Peyer's patch (tissue), 4 donors: ENCODE data around the gene ALG11. TPM values are rescaled to one million over a fixed set of nuclear protein-coding genes. Genes with fewer than 3 reads are reported as not detected.

ENCODE experiments used
- DNase-seq, 3 donors: peaks; one replicate each; pipeline ENCODE4 v3.0.0-alpha.2; 2017 to 2019
- H3K27ac ChIP-seq, 4 donors: fragments of 200-600 bp; sonication (generic); one replicate each; pipeline ENCODE4 v1.5.1; 2016 to 2019
- H3K27me3 ChIP-seq, 2 donors: fragments of 200-600 bp; sonication (generic); one replicate each; pipeline ENCODE4 v1.5.1; 2019
- H3K36me3 ChIP-seq, 3 donors: fragments of 200-600 bp; sonication (generic); one replicate each; pipeline ENCODE4 v1.5.1; 2016 to 2019
- H3K4me1 ChIP-seq, 4 donors: fragments of 200-600 bp; sonication (generic); one replicate each; pipeline ENCODE4 v1.5.1; 2016 to 2019
- H3K4me3 ChIP-seq, 4 donors: fragments of 200-600 bp; sonication (generic); 1 replicate in 3 of 4; 2 replicates in 1 of 4; pipeline ENCODE4 v1.5.1; 2016 to 2019; ENCODE audit warnings: mild to moderate bottlenecking in 1 of 4
- H3K9me3 ChIP-seq, 4 donors: fragments of 200-600 bp; sonication (generic); one replicate each; pipeline ENCODE4 v1.5.1; 2016 to 2019; ENCODE audit warnings: mild to moderate bottlenecking in 1 of 4
- POLR2A ChIP-seq, 2 donors: fragments of 450-650 bp; IDR thresholded peaks; one replicate each; pipeline ENCODE4 v1.5.1; 2017; ENCODE audit warnings: antibody characterized with exemption in 2 of 2, mild to moderate bottlenecking in 2 of 2, moderate library complexity in 2 of 2
- total RNA-seq, 4 donors: library from RNA; depleted of rRNA; stranded (reverse); fragments of >200 nt; gene quantifications; one replicate each; pipeline ENCODE4 v1.1.0, GENCODE V29; 2016
- TF ChIP-seq, protein P1 (sequence below), 6 experiments: fragments of 450-650 bp in 4 of 6; fragments of 200-600 bp in 2 of 6; sonication (generic) in 1 of 6; IDR thresholded peaks; one replicate each; pipeline ENCODE4 v1.5.1; 2017 to 2019; ENCODE audit warnings: antibody characterized with exemption in 6 of 6, mild to moderate bottlenecking in 3 of 6, moderate library complexity in 1 of 6

The ALG11 gene
- total RNA-seq, 4 donors from 2014 or later: 18.6 to 23.1 (median 21.6) TPM

DNA sequence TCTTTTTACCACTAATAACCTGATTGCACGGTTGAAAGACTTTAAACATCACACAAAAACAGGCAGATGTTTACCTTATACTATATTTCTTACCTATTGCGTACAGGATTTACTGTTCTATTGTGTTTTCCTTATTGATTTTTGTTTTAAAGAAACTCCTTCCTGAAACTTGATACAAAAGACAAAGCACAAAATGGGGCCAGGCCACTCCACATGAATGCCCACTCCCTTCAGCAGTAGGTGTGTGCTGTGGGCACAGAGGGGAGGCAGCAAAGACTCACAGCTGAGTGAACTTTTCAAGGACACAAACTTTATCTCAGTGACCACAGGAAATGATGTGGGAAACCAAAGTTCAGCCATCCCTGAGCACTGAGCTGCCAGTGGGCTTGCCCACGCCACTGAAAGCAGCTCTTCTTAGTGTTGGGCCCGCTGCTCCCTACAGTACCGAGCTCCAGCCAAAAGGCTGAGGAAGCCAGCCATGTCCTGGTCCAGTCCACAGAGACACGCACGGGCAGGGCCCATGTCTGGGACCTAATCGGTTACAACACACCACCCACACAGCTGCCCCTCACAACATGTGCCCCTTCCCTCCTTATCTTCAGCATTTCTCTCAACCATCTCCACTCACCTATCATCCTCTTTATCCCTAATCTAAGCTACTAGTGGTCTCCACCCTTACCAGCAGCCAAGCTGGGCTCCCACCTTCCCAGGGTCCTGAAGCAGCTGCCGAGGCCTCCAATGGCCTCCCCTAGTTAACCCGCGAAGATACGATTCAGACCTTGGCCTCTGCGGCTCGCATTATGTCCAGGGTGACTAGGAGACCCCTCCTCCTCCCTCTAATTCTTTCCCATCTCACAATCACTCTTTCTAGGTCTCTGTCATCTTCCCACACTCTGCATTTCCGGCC is 40.4 kb upstream of the ALG11 start:
- TF ChIP-seq, protein P1, sequence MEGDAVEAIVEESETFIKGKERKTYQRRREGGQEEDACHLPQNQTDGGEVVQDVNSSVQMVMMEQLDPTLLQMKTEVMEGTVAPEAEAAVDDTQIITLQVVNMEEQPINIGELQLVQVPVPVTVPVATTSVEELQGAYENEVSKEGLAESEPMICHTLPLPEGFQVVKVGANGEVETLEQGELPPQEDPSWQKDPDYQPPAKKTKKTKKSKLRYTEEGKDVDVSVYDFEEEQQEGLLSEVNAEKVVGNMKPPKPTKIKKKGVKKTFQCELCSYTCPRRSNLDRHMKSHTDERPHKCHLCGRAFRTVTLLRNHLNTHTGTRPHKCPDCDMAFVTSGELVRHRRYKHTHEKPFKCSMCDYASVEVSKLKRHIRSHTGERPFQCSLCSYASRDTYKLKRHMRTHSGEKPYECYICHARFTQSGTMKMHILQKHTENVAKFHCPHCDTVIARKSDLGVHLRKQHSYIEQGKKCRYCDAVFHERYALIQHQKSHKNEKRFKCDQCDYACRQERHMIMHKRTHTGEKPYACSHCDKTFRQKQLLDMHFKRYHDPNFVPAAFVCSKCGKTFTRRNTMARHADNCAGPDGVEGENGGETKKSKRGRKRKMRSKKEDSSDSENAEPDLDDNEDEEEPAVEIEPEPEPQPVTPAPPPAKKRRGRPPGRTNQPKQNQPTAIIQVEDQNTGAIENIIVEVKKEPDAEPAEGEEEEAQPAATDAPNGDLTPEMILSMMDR (IDR thresholded peaks at IDR 0.05): no peak
- no peak for TF ChIP-seq POLR2A (IDR thresholded peaks at IDR 0.05)
- H3K36me3 ChIP-seq: peaks cover 0 to 4% (median 0%) of the 10 kb centered on the region in 3 donors
- no peak for DNase-seq
- peaks cover 0 to 9% (median 0%) of the 10 kb centered on the region in 4 donors for H3K4me1 ChIP-seq
- no peaks in the 10 kb centered on the region for H3K9me3 ChIP-seq
- H3K27ac ChIP-seq: no peak overlapping the region
- no peak overlapping the region for H3K4me3 ChIP-seq
- no peaks in the 10 kb centered on the region for H3K27me3 ChIP-seq

DNA sequence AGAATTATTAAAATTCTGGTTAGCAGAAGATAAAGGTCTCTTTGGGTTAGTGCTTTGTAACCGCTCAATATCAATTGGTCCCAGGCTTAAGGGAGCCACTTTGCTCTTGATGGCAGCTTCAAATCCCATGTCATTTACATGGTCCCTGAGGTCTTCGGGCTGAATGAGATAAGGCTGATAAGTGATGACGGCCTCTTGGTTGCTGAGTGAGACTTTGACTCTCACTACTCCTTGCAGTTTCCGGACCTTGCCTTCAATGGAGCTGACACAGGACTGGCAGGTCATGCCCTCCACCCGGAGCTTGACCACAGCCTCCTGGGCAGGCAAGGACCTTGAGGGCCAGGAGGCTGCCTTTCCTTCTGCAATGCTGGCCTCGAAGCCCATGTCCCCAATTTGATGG is 37.7 kb upstream of the ALG11 start:
- no peak overlapping the region for H3K4me3 ChIP-seq
- no peaks in the 10 kb centered on the region for H3K9me3 ChIP-seq
- H3K4me1 ChIP-seq: peaks cover 0 to 9% (median 0%) of the 10 kb centered on the region in 4 donors
- TF ChIP-seq POLR2A (IDR thresholded peaks at IDR 0.05): no peak
- TF ChIP-seq, protein P1 (IDR thresholded peaks at IDR 0.05): no peak
- no peaks in the 10 kb centered on the region for H3K27me3 ChIP-seq
- peaks cover 0 to 4% (median 0%) of the 10 kb centered on the region in 3 donors for H3K36me3 ChIP-seq
- DNase-seq: no peak
- H3K27ac ChIP-seq: no peak overlapping the region

DNA sequence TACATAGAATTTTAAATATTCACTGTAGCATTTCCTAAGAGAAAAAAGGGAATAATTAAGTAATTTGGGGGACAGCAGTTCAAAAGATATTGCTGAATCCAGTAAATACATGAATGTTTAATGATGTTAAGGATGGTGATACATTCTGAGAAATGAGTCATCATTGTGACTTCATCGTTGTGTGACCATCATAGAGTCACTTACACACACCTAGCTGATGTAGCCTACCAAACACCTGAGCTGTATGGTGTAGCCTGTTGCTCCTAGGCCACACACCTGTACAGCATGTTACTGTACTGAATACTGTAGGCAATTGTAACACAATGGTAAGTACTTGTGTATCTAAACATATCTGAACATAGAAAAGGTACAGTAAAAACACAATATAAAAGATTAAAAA is 35.8 kb upstream of the ALG11 start:
- Histone ChIP-seq H3K4me1 (no peaks in the 10 kb centered on the region), H3K36me3 (peaks cover 0 to 4% (median 0%) of the 10 kb centered on the region in 3 donors), H3K9me3 (no peaks in the 10 kb centered on the region), H3K27ac (no peak overlapping the region), H3K4me3 (no peak overlapping the region), H3K27me3 (no peaks in the 10 kb centered on the region)
- DNase-seq: no peak
- TF ChIP-seq, protein P1 (IDR thresholded peaks at IDR 0.05): no peak
- TF ChIP-seq POLR2A (IDR thresholded peaks at IDR 0.05): no peak

GRCh38 chr13:51976890-51977289 is 35.3 kb upstream of the ALG11 start:
- Histone ChIP-seq H3K4me1 (no peaks in the 10 kb centered on the region), H3K27me3 (no peaks in the 10 kb centered on the region), H3K4me3 (no peak overlapping the region), H3K36me3 (peaks cover 0 to 4% (median 0%) of the 10 kb centered on the region in 3 donors), H3K27ac (no peak overlapping the region), H3K9me3 (no peaks in the 10 kb centered on the region)
- no peak for DNase-seq
- TF ChIP-seq, protein P1 (IDR thresholded peaks at IDR 0.05): no peak
- no peak for TF ChIP-seq POLR2A (IDR thresholded peaks at IDR 0.05)

DNA sequence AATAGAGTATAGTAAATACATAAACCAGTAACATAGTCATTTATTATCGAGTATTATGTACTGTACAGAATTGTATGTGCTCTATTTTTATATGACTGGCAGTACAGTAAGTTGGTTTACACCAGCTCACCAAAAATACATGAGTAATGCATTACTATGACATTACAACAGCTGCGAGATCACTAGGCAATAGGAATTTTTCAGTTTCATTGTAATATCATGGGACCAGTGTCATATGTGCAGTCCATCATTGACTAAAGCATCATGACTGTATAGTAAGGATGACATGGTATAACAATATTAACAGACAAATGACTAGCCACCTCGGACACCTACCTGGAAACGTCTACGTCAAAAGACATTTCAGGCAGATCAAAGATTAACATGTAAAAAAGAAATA is 34.6 kb upstream of the ALG11 start:
- Histone ChIP-seq H3K36me3 (peaks cover 0 to 4% (median 0%) of the 10 kb centered on the region in 3 donors), H3K4me3 (no peak overlapping the region), H3K9me3 (no peaks in the 10 kb centered on the region), H3K4me1 (no peaks in the 10 kb centered on the region), H3K27me3 (no peaks in the 10 kb centered on the region), H3K27ac (no peak overlapping the region)
- no peak for TF ChIP-seq POLR2A (IDR thresholded peaks at IDR 0.05)
- TF ChIP-seq, protein P1 (IDR thresholded peaks at IDR 0.05): no peak
- no peak for DNase-seq
